ENCODE data around the gene METTL25.

METTL25 gene

GRCh38 chr12:82505150-82505549 is 146.8 kb downstream of the METTL25 start:
- DNase-seq, result no peak
- Histone ChIP-seq H3K9ac (ENCODE audit: low read length) (no peak overlapping the region), H3K36me3 (ENCODE audit: control insufficient read depth in 1 of 2, insufficient read depth in 2 of 2, low read depth in 1 of 2, low read length in 2 of 2) (no peaks in the 10 kb centered on the region), H2BK12ac (ENCODE audit: low read length in 2 of 2) (no peak overlapping the region), H3K9me3 (ENCODE audit: control insufficient read depth, low read length) (no peaks in the 10 kb centered on the region), H3K27ac (ENCODE audit: low read length, poor library complexity, severe bottlenecking) (no peak overlapping the region), H2AFZ (ENCODE audit: low read depth, low read length) (no peak overlapping the region), H2AK5ac (ENCODE audit: low read length, severe bottlenecking) (no peak overlapping the region), H4K8ac (ENCODE audit: low read length) (no peak overlapping the region), H3K4me2 (ENCODE audit: low read length, poor library complexity, severe bottlenecking) (no peak overlapping the region), H2BK5ac (ENCODE audit: low read depth, low read length, poor library complexity, severe bottlenecking) (no peak overlapping the region), H3K18ac (ENCODE audit: low read depth in 1 of 2, low read length in 2 of 2) (no peak overlapping the region), H3K4me1 (ENCODE audit: control insufficient read depth, insufficient read depth, low read depth, low read length) (no peaks in the 10 kb centered on the region), H3K27me3 (ENCODE audit: control insufficient read depth in 1 of 2, insufficient read depth in 1 of 2, low read length in 2 of 2) (no peaks in the 10 kb centered on the region), H3K14ac (ENCODE audit: low read length in 2 of 2) (no peak overlapping the region), H3K4ac (ENCODE audit: low read depth in 1 of 2, low read length in 2 of 2) (no peak overlapping the region), H3K79me1 (replicated peaks; ENCODE audit: low read length, poor library complexity, severe bottlenecking) (no peaks in the 10 kb centered on the region), H3K23ac (ENCODE audit: low read length in 2 of 2) (no peak overlapping the region), H2BK120ac (ENCODE audit: low read depth, low read length) (no peak overlapping the region), H3K4me3 (ENCODE audit: insufficient read depth in 1 of 2, low read depth in 1 of 2, low read length in 2 of 2) (no peak overlapping the region), H4K91ac (ENCODE audit: low read length) (no peak overlapping the region), H2BK15ac (ENCODE audit: low read depth, poor library complexity, severe bottlenecking) (no peak overlapping the region)
- WGBS, result 37% methylated on average over 3 of the region's 3 CpGs

- H3K4me1 ChIP-seq (ENCODE audit: control insufficient read depth, insufficient read depth, low read depth, low read length), result no peaks in the 10 kb centered on the region
- H2BK15ac ChIP-seq (ENCODE audit: low read depth, poor library complexity, severe bottlenecking), result no peak overlapping the region
- no peaks in the 10 kb centered on the region for H3K79me1 ChIP-seq (replicated peaks; ENCODE audit: low read length, poor library complexity, severe bottlenecking)
- no peak overlapping the region for H3K9ac ChIP-seq (ENCODE audit: low read length)
- no peak overlapping the region for H2BK12ac ChIP-seq (ENCODE audit: low read length in 2 of 2)
- DNase-seq, result no peak
- H3K4me3 ChIP-seq (ENCODE audit: insufficient read depth in 1 of 2, low read depth in 1 of 2, low read length in 2 of 2), result no peak overlapping the region
- H2BK120ac ChIP-seq (ENCODE audit: low read depth, low read length), result no peak overlapping the region
- no peak overlapping the region for H3K4ac ChIP-seq (ENCODE audit: low read depth in 1 of 2, low read length in 2 of 2)
- H3K27ac ChIP-seq (ENCODE audit: low read length, poor library complexity, severe bottlenecking), result no peak overlapping the region
- H3K23ac ChIP-seq (ENCODE audit: low read length in 2 of 2), result no peak overlapping the region
- H2BK5ac ChIP-seq (ENCODE audit: low read depth, low read length, poor library complexity, severe bottlenecking), result no peak overlapping the region
- H4K91ac ChIP-seq (ENCODE audit: low read length), result no peak overlapping the region
- no peak overlapping the region for H2AK5ac ChIP-seq (ENCODE audit: low read length, severe bottlenecking)
- no peak overlapping the region for H4K8ac ChIP-seq (ENCODE audit: low read length)
- no peaks in the 10 kb centered on the region for H3K9me3 ChIP-seq (ENCODE audit: control insufficient read depth, low read length)
- H3K18ac ChIP-seq (ENCODE audit: low read depth in 1 of 2, low read length in 2 of 2), result no peak overlapping the region
- no peaks in the 10 kb centered on the region for H3K27me3 ChIP-seq (ENCODE audit: control insufficient read depth in 1 of 2, insufficient read depth in 1 of 2, low read length in 2 of 2)
- H3K14ac ChIP-seq (ENCODE audit: low read length in 2 of 2), result no peak overlapping the region
- no peaks in the 10 kb centered on the region for H3K36me3 ChIP-seq (ENCODE audit: control insufficient read depth in 1 of 2, insufficient read depth in 2 of 2, low read depth in 1 of 2, low read length in 2 of 2)
- WGBS, result 100% methylated on average over 1 of the region's 2 CpGs
- no peak overlapping the region for H2AFZ ChIP-seq (ENCODE audit: low read depth, low read length)
- no peak overlapping the region for H3K4me2 ChIP-seq (ENCODE audit: low read length, poor library complexity, severe bottlenecking)
Measured at GRCh38 chr12:82507686-82508085, 149.4 kb downstream of the METTL25 start.

GRCh38 chr12:82510386-82510785 is 152.1 kb downstream of the METTL25 start:
- Histone ChIP-seq H2BK5ac (ENCODE audit: low read depth, low read length, poor library complexity, severe bottlenecking) (no peak overlapping the region), H3K27me3 (ENCODE audit: control insufficient read depth in 1 of 2, insufficient read depth in 1 of 2, low read length in 2 of 2) (no peaks in the 10 kb centered on the region), H3K36me3 (ENCODE audit: control insufficient read depth in 1 of 2, insufficient read depth in 2 of 2, low read depth in 1 of 2, low read length in 2 of 2) (no peaks in the 10 kb centered on the region), H2BK120ac (ENCODE audit: low read depth, low read length) (no peak overlapping the region), H3K27ac (ENCODE audit: low read length, poor library complexity, severe bottlenecking) (no peak overlapping the region), H3K18ac (ENCODE audit: low read depth in 1 of 2, low read length in 2 of 2) (no peak overlapping the region), H3K4ac (ENCODE audit: low read depth in 1 of 2, low read length in 2 of 2) (no peak overlapping the region), H3K4me2 (ENCODE audit: low read length, poor library complexity, severe bottlenecking) (no peak overlapping the region), H2AK5ac (ENCODE audit: low read length, severe bottlenecking) (no peak overlapping the region), H3K9ac (ENCODE audit: low read length) (no peak overlapping the region), H3K23ac (ENCODE audit: low read length in 2 of 2) (no peak overlapping the region), H3K4me3 (ENCODE audit: insufficient read depth in 1 of 2, low read depth in 1 of 2, low read length in 2 of 2) (no peak overlapping the region), H2BK15ac (ENCODE audit: low read depth, poor library complexity, severe bottlenecking) (no peak overlapping the region), H3K79me1 (replicated peaks; ENCODE audit: low read length, poor library complexity, severe bottlenecking) (no peaks in the 10 kb centered on the region), H3K4me1 (ENCODE audit: control insufficient read depth, insufficient read depth, low read depth, low read length) (no peaks in the 10 kb centered on the region), H4K91ac (ENCODE audit: low read length) (no peak overlapping the region), H3K14ac (ENCODE audit: low read length in 2 of 2) (no peak overlapping the region), H2BK12ac (ENCODE audit: low read length in 2 of 2) (no peak overlapping the region), H3K9me3 (ENCODE audit: control insufficient read depth, low read length) (no peaks in the 10 kb centered on the region), H4K8ac (ENCODE audit: low read length) (no peak overlapping the region), H2AFZ (ENCODE audit: low read depth, low read length) (no peak overlapping the region)
- 83% methylated on average over 1 of the region's 1 CpG for WGBS
- DNase-seq, result no peak

DNA sequence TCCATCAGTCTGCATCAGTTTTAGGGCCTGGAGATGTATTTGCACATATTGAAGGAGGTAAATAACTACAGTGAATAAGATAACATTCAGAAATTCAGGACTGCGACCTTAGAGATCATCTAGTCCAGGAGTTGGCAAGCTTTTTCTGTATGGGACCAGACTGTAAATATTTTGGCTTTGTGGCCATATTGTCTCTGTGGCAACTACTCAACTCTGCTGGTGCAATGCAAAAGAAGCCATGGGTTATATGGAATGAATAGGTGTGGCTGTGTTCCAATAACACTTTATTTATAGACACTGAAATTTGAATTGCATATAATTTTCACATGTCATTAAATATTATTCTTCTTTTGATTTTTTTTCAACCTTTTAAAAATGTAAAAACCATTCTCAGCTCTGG is 156.6 kb downstream of the METTL25 start:
- Histone ChIP-seq H2BK5ac (ENCODE audit: low read depth, low read length, poor library complexity, severe bottlenecking) (no peak overlapping the region), H2AFZ (ENCODE audit: low read depth, low read length) (no peak overlapping the region), H3K9ac (ENCODE audit: low read length) (no peak overlapping the region), H3K23ac (ENCODE audit: low read length in 2 of 2) (no peak overlapping the region), H3K4me3 (ENCODE audit: insufficient read depth in 1 of 2, low read depth in 1 of 2, low read length in 2 of 2) (no peak overlapping the region), H2AK5ac (ENCODE audit: low read length, severe bottlenecking) (no peak overlapping the region), H4K91ac (ENCODE audit: low read length) (no peak overlapping the region), H3K4ac (ENCODE audit: low read depth in 1 of 2, low read length in 2 of 2) (no peak overlapping the region), H3K4me2 (ENCODE audit: low read length, poor library complexity, severe bottlenecking) (no peak overlapping the region), H3K79me1 (replicated peaks; ENCODE audit: low read length, poor library complexity, severe bottlenecking) (no peaks in the 10 kb centered on the region), H2BK120ac (ENCODE audit: low read depth, low read length) (no peak overlapping the region), H3K27me3 (ENCODE audit: control insufficient read depth in 1 of 2, insufficient read depth in 1 of 2, low read length in 2 of 2) (no peaks in the 10 kb centered on the region), H3K18ac (ENCODE audit: low read depth in 1 of 2, low read length in 2 of 2) (no peak overlapping the region), H3K9me3 (ENCODE audit: control insufficient read depth, low read length) (no peaks in the 10 kb centered on the region), H2BK15ac (ENCODE audit: low read depth, poor library complexity, severe bottlenecking) (no peak overlapping the region), H3K36me3 (ENCODE audit: control insufficient read depth in 1 of 2, insufficient read depth in 2 of 2, low read depth in 1 of 2, low read length in 2 of 2) (no peaks in the 10 kb centered on the region), H3K27ac (ENCODE audit: low read length, poor library complexity, severe bottlenecking) (no peak overlapping the region), H4K8ac (ENCODE audit: low read length) (no peak overlapping the region), H3K14ac (ENCODE audit: low read length in 2 of 2) (no peak overlapping the region), H3K4me1 (ENCODE audit: control insufficient read depth, insufficient read depth, low read depth, low read length) (no peaks in the 10 kb centered on the region), H2BK12ac (ENCODE audit: low read length in 2 of 2) (no peak overlapping the region)
- WGBS, result 83% methylated on average over 1 of the region's 1 CpG
- no peak for DNase-seq
